ENCODE data around the gene HOMER3.

Gene HOMER3

GRCh38 chr19:18928018-18928805, 12.8 kb downstream of the HOMER3 start:
- no peak for TF ChIP-seq ESRRG (CRISPR knock-in tag; IDR thresholded peaks at IDR 0.05)
- TF ChIP-seq ZNF8 (CRISPR knock-in tag; IDR thresholded peaks at IDR 0.05): no peak
- TF ChIP-seq, protein P1, sequence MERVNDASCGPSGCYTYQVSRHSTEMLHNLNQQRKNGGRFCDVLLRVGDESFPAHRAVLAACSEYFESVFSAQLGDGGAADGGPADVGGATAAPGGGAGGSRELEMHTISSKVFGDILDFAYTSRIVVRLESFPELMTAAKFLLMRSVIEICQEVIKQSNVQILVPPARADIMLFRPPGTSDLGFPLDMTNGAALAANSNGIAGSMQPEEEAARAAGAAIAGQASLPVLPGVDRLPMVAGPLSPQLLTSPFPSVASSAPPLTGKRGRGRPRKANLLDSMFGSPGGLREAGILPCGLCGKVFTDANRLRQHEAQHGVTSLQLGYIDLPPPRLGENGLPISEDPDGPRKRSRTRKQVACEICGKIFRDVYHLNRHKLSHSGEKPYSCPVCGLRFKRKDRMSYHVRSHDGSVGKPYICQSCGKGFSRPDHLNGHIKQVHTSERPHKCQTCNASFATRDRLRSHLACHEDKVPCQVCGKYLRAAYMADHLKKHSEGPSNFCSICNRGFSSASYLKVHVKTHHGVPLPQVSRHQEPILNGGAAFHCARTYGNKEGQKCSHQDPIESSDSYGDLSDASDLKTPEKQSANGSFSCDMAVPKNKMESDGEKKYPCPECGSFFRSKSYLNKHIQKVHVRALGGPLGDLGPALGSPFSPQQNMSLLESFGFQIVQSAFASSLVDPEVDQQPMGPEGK (CRISPR knock-in tag; IDR thresholded peaks at IDR 0.05; ENCODE audit: borderline replicate concordance): no peak
- TF ChIP-seq PPARA (CRISPR knock-in tag; IDR thresholded peaks at IDR 0.05; ENCODE audit: borderline replicate concordance): no peak
- no peak for TF ChIP-seq CSRNP3 (CRISPR knock-in tag; IDR thresholded peaks at IDR 0.05)
- no peak for TF ChIP-seq ISL1 (CRISPR knock-in tag; IDR thresholded peaks at IDR 0.05)
- TF ChIP-seq ZFP30 (CRISPR knock-in tag; IDR thresholded peaks at IDR 0.05): no peak
- TF ChIP-seq ARNTL (CRISPR knock-in tag; IDR thresholded peaks at IDR 0.05; ENCODE audit: borderline replicate concordance, low read depth): no peak
- TF ChIP-seq, protein P2, sequence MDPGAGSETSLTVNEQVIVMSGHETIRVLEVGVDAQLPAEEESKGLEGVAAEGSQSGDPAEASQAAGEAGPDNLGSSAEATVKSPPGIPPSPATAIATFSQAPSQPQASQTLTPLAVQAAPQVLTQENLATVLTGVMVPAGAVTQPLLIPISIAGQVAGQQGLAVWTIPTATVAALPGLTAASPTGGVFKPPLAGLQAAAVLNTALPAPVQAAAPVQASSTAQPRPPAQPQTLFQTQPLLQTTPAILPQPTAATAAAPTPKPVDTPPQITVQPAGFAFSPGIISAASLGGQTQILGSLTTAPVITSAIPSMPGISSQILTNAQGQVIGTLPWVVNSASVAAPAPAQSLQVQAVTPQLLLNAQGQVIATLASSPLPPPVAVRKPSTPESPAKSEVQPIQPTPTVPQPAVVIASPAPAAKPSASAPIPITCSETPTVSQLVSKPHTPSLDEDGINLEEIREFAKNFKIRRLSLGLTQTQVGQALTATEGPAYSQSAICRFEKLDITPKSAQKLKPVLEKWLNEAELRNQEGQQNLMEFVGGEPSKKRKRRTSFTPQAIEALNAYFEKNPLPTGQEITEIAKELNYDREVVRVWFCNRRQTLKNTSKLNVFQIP (CRISPR knock-in tag; IDR thresholded peaks at IDR 0.05; ENCODE audit: borderline replicate concordance, low read depth): no peak
- no peak for TF ChIP-seq ZFP3 (CRISPR knock-in tag; IDR thresholded peaks at IDR 0.05)
- TF ChIP-seq ZC3H10 (CRISPR knock-in tag; IDR thresholded peaks at IDR 0.05): no peak
- TF ChIP-seq, protein P3, sequence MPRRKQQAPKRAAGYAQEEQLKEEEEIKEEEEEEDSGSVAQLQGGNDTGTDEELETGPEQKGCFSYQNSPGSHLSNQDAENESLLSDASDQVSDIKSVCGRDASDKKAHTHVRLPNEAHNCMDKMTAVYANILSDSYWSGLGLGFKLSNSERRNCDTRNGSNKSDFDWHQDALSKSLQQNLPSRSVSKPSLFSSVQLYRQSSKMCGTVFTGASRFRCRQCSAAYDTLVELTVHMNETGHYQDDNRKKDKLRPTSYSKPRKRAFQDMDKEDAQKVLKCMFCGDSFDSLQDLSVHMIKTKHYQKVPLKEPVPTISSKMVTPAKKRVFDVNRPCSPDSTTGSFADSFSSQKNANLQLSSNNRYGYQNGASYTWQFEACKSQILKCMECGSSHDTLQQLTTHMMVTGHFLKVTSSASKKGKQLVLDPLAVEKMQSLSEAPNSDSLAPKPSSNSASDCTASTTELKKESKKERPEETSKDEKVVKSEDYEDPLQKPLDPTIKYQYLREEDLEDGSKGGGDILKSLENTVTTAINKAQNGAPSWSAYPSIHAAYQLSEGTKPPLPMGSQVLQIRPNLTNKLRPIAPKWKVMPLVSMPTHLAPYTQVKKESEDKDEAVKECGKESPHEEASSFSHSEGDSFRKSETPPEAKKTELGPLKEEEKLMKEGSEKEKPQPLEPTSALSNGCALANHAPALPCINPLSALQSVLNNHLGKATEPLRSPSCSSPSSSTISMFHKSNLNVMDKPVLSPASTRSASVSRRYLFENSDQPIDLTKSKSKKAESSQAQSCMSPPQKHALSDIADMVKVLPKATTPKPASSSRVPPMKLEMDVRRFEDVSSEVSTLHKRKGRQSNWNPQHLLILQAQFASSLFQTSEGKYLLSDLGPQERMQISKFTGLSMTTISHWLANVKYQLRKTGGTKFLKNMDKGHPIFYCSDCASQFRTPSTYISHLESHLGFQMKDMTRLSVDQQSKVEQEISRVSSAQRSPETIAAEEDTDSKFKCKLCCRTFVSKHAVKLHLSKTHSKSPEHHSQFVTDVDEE (CRISPR knock-in tag; IDR thresholded peaks at IDR 0.05): no peak
- TF ChIP-seq BACH2 (CRISPR knock-in tag; IDR thresholded peaks at IDR 0.05; ENCODE audit: borderline replicate concordance): no peak
- TF ChIP-seq TOX (CRISPR knock-in tag; IDR thresholded peaks at IDR 0.05; ENCODE audit: borderline replicate concordance): no peak
- TF ChIP-seq SNAI2 (CRISPR knock-in tag; IDR thresholded peaks at IDR 0.05): no peak
- no peak for TF ChIP-seq OSR1 (CRISPR knock-in tag; IDR thresholded peaks at IDR 0.05)
- TF ChIP-seq ZNF70 (CRISPR knock-in tag; IDR thresholded peaks at IDR 0.05): no peak
- TF ChIP-seq ZNF565 (CRISPR knock-in tag; conservative IDR thresholded peaks at IDR 0.05; ENCODE audit: low read depth): no peak
- no peak for TF ChIP-seq CREB5 (CRISPR knock-in tag; IDR thresholded peaks at IDR 0.05; ENCODE audit: low read depth)
- no peak for ATAC-seq

GRCh38 chr19:18924684-18925213, 16.3 kb downstream of the HOMER3 start:
- no peak for ATAC-seq
- TF ChIP-seq RARB (CRISPR knock-in tag; IDR thresholded peaks at IDR 0.05) (no peak), CREB5 (CRISPR knock-in tag; IDR thresholded peaks at IDR 0.05; ENCODE audit: low read depth) (no peak), ZNF8 (CRISPR knock-in tag; IDR thresholded peaks at IDR 0.05) (no peak), TCF4 (CRISPR knock-in tag; IDR thresholded peaks at IDR 0.05; ENCODE audit: borderline replicate concordance) (no peak), ZFP30 (CRISPR knock-in tag; IDR thresholded peaks at IDR 0.05) (no peak), OSR1 (CRISPR knock-in tag; IDR thresholded peaks at IDR 0.05) (no peak), ZNF70 (CRISPR knock-in tag; IDR thresholded peaks at IDR 0.05) (no peak), ARNTL (CRISPR knock-in tag; IDR thresholded peaks at IDR 0.05; ENCODE audit: borderline replicate concordance, low read depth) (no peak)
- TF ChIP-seq, protein P2 (CRISPR knock-in tag; IDR thresholded peaks at IDR 0.05; ENCODE audit: borderline replicate concordance, low read depth): no peak
- TF ChIP-seq, protein P1 (CRISPR knock-in tag; IDR thresholded peaks at IDR 0.05; ENCODE audit: borderline replicate concordance): no peak

Measured in SK-N-SH treated with all-trans-retinoic acid at 6 μM for 48 hours (cell line).